Stimulated activated CD4-positive, alpha-beta T cell treated with anti-CD3 and anti-CD28 coated beads, TNF-alpha, amount 100 ng/mL, for 48 hours (primary cell): ENCODE data around the gene ACTA2.

ENCODE experiments used
- DNase-seq, 3 donors: peaks; one replicate each; pipeline ENCODE4 v3.0.0-alpha.2; 2020; ENCODE audit warnings: low read depth in 3 of 3

ACTA2 gene

GRCh38 chr10:88920198-88920597 is 32.4 kb downstream of the ACTA2 start:
- DNase-seq = no peak

- DNase-seq = no peak
Observed at GRCh38 chr10:88919041-88919440, 33.5 kb downstream of the ACTA2 start.

GRCh38 chr10:88918191-88918905 is 34.2 kb downstream of the ACTA2 start:
- no peak for DNase-seq

- no peak for DNase-seq
Observed at GRCh38 chr10:88916986-88917385, 35.6 kb downstream of the ACTA2 start.

GRCh38 chr10:88916231-88916630 is 36.3 kb downstream of the ACTA2 start:
- no peak for DNase-seq

- no peak for DNase-seq
Observed at GRCh38 chr10:88915781-88916180, 36.8 kb downstream of the ACTA2 start.

- no peak for DNase-seq
Observed at GRCh38 chr10:88913788-88914187, 38.8 kb downstream of the ACTA2 start.

- DNase-seq = no peak
Observed at GRCh38 chr10:88913127-88913526, 39.4 kb downstream of the ACTA2 start.

GRCh38 chr10:88911851-88912250 is 40.7 kb downstream of the ACTA2 start:
- no peak for DNase-seq

GRCh38 chr10:88911116-88911515 is 41.5 kb downstream of the ACTA2 start:
- no peak for DNase-seq

- DNase-seq = no peak
Observed at GRCh38 chr10:88908194-88908593, 44.4 kb downstream of the ACTA2 start.

- no peak for DNase-seq
Observed at GRCh38 chr10:88906921-88907320, 45.7 kb downstream of the ACTA2 start.

GRCh38 chr10:88903715-88904114 is 48.9 kb downstream of the ACTA2 start:
- no peak for DNase-seq

GRCh38 chr10:88901984-88902789 is 50.4 kb downstream of the ACTA2 start:
- no peak for DNase-seq

GRCh38 chr10:88901206-88901983 is 51.2 kb downstream of the ACTA2 start:
- no peak for DNase-seq

- DNase-seq = no peak
Observed at GRCh38 chr10:88899886-88900285, 52.7 kb downstream of the ACTA2 start.

- DNase-seq = no peak
Observed at GRCh38 chr10:88898727-88899126, 53.8 kb downstream of the ACTA2 start.

GRCh38 chr10:88896994-88897853 is 55.3 kb downstream of the ACTA2 start:
- peak in 1 of 3 donors; percentile 20 for DNase-seq

GRCh38 chr10:88896372-88896993 is 56.1 kb downstream of the ACTA2 start:
- DNase-seq = no peak

GRCh38 chr10:88895250-88895649 is 57.3 kb downstream of the ACTA2 start:
- DNase-seq = no peak

GRCh38 chr10:88893611-88894010 is 59.0 kb downstream of the ACTA2 start:
- no peak for DNase-seq
